GM21528 (cell line): ENCODE measurements around the gene SOX15.

ENCODE experiments used
- ATAC-seq: cut with Tn5 transposase; IDR thresholded peaks from one replicate; pipeline ENCODE4 v1.9.1; 2021; ENCODE audit warnings: mild to moderate bottlenecking, moderate library complexity; ENCODE audit not compliant: unreplicated experiment, low FRiP score

SOX15 gene

DNA sequence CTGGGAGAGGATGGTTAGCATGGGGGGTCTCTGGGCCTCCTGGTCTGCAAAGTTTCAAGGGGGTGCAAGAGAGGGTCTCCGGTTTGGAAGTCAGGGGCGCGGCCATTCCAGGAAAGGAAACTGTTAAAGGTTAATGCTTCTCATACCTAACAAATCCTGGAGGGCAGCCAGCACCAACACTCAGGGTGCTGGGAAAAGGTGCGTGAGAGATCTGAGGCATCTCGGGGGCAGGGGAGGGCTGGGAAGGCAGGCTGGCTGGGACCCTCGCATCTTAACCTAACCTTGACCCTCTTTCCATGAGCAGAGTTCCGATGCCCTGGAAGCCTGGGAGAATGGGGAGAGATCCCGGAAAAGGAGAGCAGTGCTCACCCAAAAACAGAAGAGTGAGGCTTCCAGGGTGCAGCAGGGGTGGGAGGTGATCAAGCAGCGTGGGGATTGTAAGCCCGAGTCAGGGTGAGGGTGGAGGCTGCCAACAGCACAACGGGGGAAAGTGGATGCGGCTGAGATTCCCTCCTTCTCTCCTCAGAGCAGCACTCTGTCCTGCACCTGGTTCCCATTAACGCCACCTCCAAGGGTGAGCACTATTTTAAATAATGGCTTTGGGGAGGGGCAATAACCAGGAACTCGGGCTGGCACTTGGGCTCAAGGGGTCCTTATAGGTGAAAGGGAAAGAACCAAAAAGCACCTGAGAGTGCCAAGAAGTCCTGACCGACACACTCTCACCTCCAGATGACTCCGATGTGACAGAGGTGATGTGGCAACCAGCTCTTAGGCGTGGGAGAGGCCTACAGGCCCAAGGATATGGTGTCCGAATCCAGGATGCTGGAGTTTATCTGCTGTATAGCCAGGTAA, 30.3 kb downstream of the SOX15 start:
- ATAC-seq: no peak

DNA sequence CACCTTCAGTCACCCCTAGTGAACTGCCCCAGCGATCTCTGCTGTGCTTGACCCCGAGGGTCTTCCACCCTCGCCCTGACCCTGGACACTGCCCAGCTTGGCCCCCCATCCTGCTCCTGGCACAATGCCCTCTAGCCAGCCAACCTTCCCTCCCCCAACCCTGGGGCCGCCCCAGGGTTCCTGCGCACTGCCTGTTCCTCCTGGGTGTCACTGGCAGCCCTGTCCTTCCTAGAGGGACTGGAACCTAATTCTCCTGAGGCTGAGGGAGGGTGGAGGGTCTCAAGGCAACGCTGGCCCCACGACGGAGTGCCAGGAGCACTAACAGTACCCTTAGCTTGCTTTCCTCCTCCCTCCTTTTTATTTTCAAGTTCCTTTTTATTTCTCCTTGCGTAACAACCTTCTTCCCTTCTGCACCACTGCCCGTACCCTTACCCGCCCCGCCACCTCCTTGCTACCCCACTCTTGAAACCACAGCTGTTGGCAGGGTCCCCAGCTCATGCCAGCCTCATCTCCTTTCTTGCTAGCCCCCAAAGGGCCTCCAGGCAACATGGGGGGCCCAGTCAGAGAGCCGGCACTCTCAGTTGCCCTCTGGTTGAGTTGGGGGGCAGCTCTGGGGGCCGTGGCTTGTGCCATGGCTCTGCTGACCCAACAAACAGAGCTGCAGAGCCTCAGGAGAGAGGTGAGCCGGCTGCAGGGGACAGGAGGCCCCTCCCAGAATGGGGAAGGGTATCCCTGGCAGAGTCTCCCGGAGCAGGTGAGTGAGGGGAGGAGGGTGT, 31.2 kb downstream of the SOX15 start, which contains the start of gene TNFSF13:
TSS of gene TNFSF13 (plus strand) at position 207 of the 776 bp plus-strand sequence. CDS start at position 497, 290 bp downstream.
- ATAC-seq: no peak

DNA sequence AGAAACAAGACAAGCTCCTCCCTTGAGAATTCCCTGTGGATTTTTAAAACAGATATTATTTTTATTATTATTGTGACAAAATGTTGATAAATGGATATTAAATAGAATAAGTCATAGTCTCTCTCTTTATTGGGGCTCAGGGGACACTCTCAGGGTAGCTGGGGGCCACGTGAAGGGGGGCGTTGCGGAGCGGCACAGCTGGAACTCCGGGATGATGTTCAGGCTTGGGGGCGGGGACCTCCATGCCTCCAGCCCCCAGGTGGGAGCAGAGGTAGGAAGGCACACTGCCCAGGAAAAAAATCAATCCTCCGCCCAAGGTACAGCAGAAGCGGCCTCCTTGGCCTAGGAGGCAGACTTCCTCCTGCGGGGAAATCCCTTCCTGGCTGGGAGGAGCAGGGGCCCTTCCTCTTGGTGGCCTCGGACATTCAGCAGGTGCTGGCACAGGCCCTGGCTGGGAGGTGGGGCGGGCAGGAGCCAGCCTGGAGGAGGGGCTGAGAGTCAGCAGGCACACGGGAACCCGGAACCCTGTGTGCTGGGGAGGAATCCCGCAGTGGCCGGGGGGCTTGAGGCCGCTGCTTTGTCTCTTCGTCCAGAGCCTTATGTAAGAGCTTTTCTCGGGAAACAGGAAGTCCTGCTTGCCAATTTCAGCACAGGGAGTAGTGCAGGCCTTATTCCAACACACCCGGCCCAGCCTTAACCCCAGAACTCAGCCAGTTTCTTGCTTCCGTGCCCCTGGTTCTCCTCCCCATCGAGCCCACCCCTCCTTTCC, 31.9 kb downstream of the SOX15 start:
- ATAC-seq: no peak

DNA sequence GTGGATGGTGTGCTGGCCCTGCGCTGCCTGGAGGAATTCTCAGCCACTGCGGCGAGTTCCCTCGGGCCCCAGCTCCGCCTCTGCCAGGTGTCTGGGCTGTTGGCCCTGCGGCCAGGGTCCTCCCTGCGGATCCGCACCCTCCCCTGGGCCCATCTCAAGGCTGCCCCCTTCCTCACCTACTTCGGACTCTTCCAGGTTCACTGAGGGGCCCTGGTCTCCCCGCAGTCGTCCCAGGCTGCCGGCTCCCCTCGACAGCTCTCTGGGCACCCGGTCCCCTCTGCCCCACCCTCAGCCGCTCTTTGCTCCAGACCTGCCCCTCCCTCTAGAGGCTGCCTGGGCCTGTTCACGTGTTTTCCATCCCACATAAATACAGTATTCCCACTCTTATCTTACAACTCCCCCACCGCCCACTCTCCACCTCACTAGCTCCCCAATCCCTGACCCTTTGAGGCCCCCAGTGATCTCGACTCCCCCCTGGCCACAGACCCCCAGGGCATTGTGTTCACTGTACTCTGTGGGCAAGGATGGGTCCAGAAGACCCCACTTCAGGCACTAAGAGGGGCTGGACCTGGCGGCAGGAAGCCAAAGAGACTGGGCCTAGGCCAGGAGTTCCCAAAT, 32.6 kb downstream of the SOX15 start:
- ATAC-seq: no peak

DNA sequence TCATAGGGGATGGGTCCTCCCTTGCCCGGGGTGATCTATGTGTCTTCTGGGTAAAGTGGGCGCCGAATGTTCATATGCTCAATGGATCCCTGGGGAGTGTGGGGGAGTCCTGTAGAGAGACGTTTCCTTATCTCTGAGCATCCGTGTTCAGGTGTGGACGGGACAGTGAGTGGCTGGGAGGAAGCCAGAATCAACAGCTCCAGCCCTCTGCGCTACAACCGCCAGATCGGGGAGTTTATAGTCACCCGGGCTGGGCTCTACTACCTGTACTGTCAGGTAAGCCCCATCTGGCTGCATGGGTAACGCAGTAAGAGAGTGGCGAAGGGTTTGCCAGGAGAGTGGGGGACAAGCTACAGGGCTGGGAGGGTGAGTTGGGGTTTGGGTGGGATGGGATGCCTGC, 33.3 kb downstream of the SOX15 start:
- no peak for ATAC-seq

DNA sequence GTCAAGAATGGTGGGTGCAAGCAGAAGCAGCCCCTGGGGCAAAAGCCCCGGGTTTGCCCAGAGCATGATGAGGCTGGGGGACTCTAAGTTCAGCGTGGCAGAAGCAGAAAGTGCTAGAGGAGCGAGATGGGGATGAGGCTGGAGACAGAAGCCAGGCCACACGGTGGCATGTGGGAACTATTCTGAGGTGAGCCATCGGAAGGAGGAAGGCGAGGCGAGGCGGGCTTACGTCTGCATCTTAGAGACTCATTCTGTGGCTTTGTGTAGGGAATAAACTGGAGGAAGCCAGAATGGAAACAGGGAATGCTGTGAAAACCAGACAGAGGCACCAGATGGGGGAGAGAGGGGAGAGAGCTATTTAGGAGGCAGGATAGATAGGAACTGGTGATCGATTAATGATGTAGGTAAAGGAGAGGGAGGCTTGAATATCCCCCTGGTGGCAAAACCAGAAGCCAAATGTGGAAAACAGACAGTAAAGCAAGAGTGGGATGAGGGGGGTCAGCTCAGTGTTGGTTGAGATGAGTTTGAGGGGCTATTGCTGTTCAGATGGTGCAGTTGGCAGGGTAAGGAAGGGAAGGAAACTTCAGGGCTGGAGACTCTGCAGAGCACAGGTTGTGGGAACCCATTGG, 34.5 kb downstream of the SOX15 start:
- no peak for ATAC-seq

DNA sequence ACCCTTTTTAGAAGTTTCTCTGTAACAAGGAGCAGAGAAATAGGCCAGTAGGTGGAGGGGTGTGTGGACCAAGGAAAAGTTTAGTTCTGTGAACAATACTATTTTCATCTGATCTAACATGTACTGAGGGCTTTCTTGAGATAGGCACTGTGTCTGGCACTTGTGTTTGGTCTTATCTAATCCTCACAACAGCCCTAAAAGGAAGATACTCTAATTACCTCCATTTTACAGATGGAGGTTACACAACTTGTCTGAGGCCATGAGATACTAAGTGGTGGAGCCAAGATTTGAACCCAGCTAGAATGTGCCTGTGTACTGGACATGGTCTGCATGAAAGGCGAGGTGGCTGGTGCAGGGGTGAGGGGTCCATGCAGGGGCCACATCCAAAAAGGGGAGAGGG, 36.5 kb downstream of the SOX15 start:
- no peak for ATAC-seq

DNA sequence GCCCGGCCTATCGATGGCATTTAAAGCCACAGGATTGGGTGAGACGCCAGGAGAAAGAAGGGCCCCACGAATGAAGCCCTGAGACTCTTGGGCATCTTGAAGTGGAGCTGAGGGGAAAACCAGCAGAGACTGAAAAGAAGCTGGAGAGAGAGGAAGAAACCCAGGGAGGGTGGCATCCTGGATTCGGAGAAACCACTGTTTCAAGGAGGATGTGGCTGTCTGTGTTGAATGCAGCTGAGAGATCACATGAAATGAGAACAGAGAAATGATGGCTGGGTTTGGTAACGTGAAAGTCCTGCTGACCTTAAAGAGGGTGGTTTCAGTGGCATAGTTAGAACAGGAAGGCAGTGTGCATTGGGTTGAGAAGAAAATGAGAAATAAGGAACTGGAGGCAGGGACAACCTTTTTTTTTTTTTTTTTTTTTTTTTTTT, 37.3 kb downstream of the SOX15 start:
- no peak for ATAC-seq

DNA sequence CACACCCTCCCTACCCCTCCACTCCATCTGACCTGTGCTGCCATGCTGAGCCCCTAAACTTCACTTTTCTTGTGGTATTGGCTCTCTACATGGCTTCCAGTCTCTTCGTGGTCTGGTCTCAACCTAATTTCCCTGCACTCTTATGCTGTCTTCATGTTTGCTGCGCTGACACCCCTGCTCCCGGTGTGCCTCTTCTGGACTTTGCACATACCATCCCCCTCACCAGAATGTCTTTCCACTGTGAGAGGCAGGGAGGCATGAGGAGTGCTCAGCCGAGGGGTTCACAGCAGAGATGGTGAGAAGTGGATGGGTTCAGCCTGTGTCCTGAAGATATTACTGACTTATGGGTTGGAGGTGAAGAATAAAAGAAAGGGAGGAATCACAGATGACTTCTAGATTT, 38.5 kb downstream of the SOX15 start:
- ATAC-seq: no peak

DNA sequence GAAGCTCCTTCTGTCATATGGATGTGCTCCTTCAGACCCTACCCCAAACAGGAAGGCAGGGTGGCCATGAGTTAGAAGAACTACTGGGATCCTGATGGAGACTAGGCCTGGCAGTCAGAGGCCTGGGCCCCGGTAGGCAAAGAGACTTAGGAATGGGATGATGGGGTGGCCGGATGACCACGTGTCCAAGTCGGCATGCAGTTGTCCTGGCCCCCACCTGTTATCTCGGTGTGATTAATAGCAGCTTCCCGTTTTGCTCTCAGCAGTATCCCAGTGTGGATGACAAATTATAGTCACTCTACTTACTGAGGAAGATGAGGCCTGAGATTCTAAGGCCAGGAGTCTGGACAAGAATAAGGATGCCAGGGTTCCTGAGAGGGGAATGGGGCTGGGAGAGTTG, 39.5 kb downstream of the SOX15 start:
- no peak for ATAC-seq

DNA sequence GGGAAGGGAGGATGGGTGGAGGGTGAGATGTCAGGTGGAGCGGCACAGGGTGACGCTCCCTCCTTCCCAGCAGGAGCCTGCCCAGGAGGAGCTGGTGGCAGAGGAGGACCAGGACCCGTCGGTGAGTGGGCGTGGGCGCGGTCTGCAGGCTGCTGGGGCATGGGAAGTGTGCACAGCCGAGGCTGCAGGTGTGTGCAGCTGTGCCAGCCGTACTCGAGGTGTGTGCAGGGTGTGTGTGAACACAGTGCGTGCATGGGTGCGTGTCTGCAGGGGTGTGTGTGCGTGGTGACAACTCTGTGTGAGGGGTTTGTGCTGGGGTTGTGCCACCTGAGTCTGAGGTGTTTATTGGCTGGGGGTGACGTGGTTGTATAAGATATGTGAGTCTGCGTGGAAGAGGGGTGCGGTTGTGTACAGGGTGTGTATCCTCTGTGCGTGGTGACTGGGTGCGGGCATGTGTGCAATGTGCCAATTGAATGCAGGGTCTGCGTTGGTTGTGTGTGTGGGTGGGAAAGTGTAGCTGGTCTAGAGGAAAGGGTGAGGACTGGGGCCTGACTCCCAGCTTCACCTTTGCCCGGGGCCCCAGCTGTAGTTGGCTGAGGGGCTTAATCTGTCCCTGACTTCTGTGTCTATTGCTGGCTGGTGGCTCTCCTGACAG, 40.4 kb downstream of the SOX15 start:
- no peak for ATAC-seq

DNA sequence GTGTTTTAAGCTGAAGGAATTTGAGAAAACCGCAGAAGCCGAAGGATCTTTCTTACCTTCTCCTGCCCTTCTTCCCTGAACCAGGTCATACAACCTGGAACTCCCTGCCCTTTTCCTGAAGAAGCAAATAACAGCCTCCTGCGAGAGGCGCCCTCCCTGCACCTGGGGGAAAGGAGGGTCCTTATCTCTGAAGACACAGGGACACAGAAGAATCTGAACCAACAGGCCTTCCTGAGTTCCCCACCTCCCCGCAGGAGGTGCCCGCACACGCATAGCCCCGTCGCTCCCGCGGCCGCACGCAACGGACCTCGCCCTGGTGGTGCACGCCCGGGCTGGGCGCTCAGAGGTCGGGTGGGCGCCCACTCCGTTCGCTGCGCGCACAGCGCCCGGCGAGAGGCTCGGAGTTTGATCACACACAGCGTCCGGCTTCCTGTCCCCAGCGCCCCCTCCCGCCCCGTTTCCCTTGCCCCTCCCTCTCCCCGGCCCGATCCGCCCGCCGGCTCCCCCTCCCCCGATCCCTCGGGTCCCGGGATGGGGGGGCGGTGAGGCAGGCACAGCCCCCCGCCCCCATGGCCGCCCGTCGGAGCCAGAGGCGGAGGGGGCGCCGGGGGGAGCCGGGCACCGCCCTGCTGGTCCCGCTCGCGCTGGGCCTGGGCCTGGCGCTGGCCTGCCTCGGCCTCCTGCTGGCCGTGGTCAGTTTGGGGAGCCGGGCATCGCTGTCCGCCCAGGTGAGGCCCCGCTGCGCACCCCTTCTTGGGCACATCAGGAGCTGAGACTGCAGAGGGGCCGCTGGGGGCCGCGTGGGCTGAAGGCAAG, 41.1 kb downstream of the SOX15 start, which contains the start of gene TNFSF12:
TSS of gene TNFSF12 (plus strand) at position 474 of the 816 bp plus-strand sequence. CDS start at position 570, 96 bp downstream.
- ATAC-seq: no peak

DNA sequence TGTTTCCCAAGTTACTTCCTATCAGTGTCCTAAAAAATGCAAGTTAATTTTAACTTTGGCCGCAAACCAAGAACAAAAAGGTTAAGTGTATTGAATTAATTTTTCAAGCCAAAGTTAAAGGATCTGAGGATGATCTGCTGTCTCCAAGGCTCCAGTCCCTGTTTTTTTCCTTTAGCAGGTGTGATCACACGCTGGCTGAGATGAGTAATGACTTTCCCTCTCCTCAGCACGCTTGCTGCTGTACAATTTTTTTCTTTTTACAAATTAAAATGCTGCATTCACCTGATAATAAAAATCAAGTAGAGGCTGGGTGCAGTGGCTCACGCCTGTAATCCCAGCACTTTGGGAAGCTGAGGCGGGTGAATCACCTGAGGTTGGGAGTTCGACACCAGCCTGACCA, 45.0 kb downstream of the SOX15 start:
- no peak for ATAC-seq

DNA sequence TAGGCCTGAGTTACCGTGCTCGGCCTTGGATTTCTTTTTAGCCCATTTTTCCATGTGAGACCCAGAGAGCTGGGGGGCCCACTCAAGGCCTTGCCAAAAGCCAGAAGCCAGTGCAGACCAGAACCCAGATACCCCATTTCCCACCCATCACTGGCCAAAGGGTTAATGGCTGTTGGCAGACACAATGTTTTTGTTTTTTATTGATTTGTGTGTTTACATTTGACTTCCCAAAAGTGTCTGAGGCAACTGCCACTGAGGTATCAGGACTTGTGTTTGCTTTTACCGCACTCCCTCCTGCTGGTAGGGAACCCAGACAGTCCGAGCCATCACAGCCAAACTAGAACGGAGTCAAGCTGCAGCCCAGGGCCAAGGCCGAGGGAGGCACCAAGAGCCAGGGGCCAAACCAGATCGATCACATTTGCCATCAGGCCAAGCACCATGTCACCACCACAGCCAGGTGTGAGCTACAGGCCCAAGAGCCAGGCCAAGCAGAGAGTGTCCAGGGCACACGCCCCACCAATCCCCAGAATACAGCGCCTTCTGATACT, 48.7 kb downstream of the SOX15 start:
- no peak for ATAC-seq

DNA sequence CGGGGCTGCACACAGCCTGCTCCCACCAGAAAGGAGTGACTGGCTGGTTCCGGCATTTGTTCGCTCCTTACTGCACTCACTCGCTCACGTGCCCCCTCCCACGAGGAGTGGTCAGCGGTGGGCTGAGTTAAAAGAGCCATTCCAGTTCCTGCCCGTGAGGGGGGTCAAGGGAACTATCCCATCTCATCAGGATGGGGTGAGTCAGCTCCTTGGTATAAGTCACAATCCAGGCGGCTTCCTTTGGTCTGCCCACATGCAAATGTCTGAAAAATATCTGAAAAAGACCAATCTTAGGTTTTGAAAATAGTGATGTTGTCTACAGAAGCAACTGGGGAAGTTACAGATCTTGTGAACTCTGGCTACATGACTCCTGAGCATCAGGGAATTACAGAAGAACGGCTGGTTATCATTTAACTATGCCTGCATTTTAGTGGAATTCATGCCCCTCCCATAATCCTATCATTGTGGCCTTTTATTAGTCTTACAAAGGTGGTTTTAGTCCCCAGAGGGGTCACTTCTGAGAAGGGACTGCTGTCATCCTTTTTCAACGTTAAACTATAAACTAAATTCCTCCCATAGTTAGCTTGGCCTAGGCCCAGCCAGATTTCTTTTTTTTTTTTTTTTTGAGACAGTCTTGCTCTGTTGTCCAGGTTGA, 50.9 kb downstream of the SOX15 start:
- ATAC-seq: no peak
